Lower leg skin (tissue), 4 donors: ENCODE measurements around the gene CENATAC. TPM values are rescaled to one million over a fixed set of nuclear protein-coding genes. Genes with fewer than 3 reads are reported as not detected.

ENCODE experiments used
- DNase-seq, 2 donors: peaks; one replicate each; pipeline ENCODE4 v3.0.0-alpha.2; 2019; ENCODE audit warnings: low spot score in 2 of 2
- H3K4me3 ChIP-seq: fragments of 200-600 bp; sonication (generic); 2 replicates; pipeline ENCODE4 v1.5.1; 2017; ENCODE audit warnings: mild to moderate bottlenecking, low read depth; ENCODE audit not compliant: poor library complexity, severe bottlenecking
- CTCF ChIP-seq, 3 donors: fragments of 450-650 bp; IDR thresholded peaks; one replicate each; pipeline ENCODE4 v1.5.1; 2016; ENCODE audit warnings: antibody characterized with exemption in 3 of 3, mild to moderate bottlenecking in 3 of 3, moderate library complexity in 2 of 3
- POLR2A ChIP-seq, 2 donors: fragments of 450-650 bp; IDR thresholded peaks; one replicate each; pipeline ENCODE4 v1.6.1; 2016 to 2017; ENCODE audit warnings: antibody characterized with exemption in 2 of 2, mild to moderate bottlenecking in 1 of 2, moderate library complexity in 1 of 2
- WGBS, 2 donors: methylation state at CpG; one replicate each; pipeline ENCODE4 v1.1.5; 2018; 5-methylcytosine and 5-hydroxymethylcytosine counted together
- intact Hi-C: fragments of 100-400 bp; cut with DNase I; formaldehyde crosslinking; loops from one replicate; pipeline ENCODE4 v1.15.0; 2023; ENCODE audit warnings: low total_unique reads
- total RNA-seq, 4 donors: library from RNA; depleted of rRNA; stranded (reverse); fragments of >200 nt; gene quantifications; one replicate each; pipeline ENCODE4 v1.1.0, GENCODE V29; 2016

CENATAC gene
- total RNA-seq, 4 donors from 2014 or later, result 21.2 to 66.8 (median 39.9) TPM

DNA sequence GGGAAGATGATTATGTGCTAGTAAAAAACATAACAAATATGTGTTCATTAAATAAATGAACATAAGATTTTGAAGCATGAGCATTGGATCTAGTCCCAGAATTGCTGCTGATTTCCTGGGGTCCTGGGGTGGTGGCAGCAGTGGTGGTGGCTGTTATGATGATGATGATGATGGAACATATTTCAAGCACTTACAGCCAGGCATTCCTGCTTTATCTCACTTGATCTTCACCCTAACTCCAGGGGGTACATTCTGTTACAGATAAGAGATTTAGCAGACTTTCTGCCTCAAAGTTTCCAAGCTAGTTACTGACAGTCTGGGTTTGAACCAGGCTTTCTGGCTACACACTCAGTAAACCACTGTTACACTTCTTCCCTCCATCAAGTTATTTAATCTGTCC, 25.8 kb downstream of the CENATAC start:
- intact Hi-C loops, result no loop called here
- H3K4me3 ChIP-seq, result no peak overlapping the region
- DNase-seq, result no peak
- TF ChIP-seq CTCF (IDR thresholded peaks at IDR 0.05) (no peak), POLR2A (IDR thresholded peaks at IDR 0.05) (no peak)

- no peak overlapping the region for H3K4me3 ChIP-seq
- DNase-seq, result no peak
- WGBS, 2 donors, result 71 to 80% methylated on average over 15 of the region's 15 CpGs
- intact Hi-C loops, result no loop called here
- TF ChIP-seq CTCF (IDR thresholded peaks at IDR 0.05) (no peak), POLR2A (IDR thresholded peaks at IDR 0.05) (no peak)
Measured at GRCh38 chr11:119024430-119025098, 26.6 kb downstream of the CENATAC start.

- intact Hi-C loops, result no loop called here
Measured at GRCh38 chr11:119025099-119025473, 27.1 kb downstream of the CENATAC start.

GRCh38 chr11:119025541-119025940, 27.6 kb downstream of the CENATAC start:
- TF ChIP-seq CTCF (IDR thresholded peaks at IDR 0.05), result no peak
- TF ChIP-seq POLR2A (IDR thresholded peaks at IDR 0.05), result no peak
- WGBS, 2 donors, result 92 to 93% methylated on average over 5 of the region's 5 CpGs
- H3K4me3 ChIP-seq, result no peak overlapping the region
- intact Hi-C loops, result no loop called here
- no peak for DNase-seq

More at GRCh38 chr11:119025099-119025473, 27.1 kb downstream of the CENATAC start:
- DNase-seq, result no peak
- WGBS, 2 donors, result 66 to 70% methylated on average over 5 of the region's 5 CpGs
- TF ChIP-seq POLR2A (IDR thresholded peaks at IDR 0.05), result no peak
- no peak for TF ChIP-seq CTCF (IDR thresholded peaks at IDR 0.05)
- H3K4me3 ChIP-seq, result no peak overlapping the region

DNA sequence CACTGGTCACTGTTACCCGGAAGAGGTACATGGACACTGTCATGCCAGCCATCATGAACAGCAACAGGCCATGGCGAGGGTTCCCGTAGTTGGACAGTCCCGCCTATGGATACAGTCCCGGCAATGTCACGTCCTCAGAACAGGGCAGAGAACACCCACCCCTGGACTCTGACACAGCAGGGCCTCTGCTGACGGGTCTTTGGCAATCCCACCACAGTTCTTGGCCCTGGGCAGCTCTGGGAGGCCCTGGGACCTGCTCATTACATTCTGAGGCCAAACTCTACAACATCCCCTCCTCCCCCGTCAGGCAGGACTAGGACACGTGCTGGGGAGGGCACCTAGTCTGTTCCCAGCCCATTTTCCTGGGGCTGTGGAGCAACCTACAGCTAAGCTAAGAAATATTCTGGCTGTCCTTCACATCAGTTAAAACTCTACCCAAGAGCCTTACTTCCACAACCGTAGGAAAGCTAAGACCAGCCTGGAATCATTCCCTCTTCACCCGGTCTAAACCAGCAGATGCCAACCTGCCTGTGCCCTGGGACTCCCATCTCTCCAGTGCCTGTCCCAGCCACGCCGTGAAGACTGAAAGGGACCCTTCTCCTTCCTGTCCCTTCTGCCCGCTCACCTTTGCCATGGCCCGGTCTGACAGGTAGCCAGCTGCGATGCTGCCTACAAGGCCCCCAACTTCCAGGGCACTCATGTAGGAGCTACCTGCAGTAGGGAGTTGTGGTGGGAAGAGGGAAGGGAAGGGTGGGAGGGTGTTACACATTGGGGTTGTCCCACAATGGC, 28.2 kb downstream of the CENATAC start:
- 83 to 91% methylated on average over 16 of the region's 16 CpGs for WGBS, 2 donors
- no peak for DNase-seq
- H3K4me3 ChIP-seq, result no peak overlapping the region
- intact Hi-C loops, result no loop called here
- no peak for TF ChIP-seq CTCF (IDR thresholded peaks at IDR 0.05)
- no peak for TF ChIP-seq POLR2A (IDR thresholded peaks at IDR 0.05)
